Measurements from ENCODE around the gene SS18. TPM values are rescaled to one million over a fixed set of nuclear protein-coding genes. Genes with fewer than 3 reads are reported as not detected.
A peak's percentile ranks its signal among the peaks of the same experiment; 100 is the strongest.

The SS18 gene
- total RNA-seq, 1 experiment from 2014 or later, result 98.7 TPM

- no peak for TF ChIP-seq EZH2phosphoT487 (IDR thresholded peaks at IDR 0.05; ENCODE audit: borderline replicate concordance, low read length)
- no peak for TF ChIP-seq EZH2 (IDR thresholded peaks at IDR 0.05; ENCODE audit: low read length, unreplicated experiment)
- TF ChIP-seq CTCF (conservative IDR thresholded peaks at IDR 0.05; ENCODE audit: low read depth, low read length), result no peak
- Histone ChIP-seq H3K4me1 (ENCODE audit: insufficient read depth, low read length) (peaks cover 20% of the 10 kb centered on the region), H3F3A (ENCODE audit: low read length, unreplicated experiment) (no peaks in the 10 kb centered on the region), H3K36me3 (ENCODE audit: low read depth, low read length) (peaks cover 26% of the 10 kb centered on the region), H3K27me3 (ENCODE audit: low read length) (no peaks in the 10 kb centered on the region), H3K27ac (ENCODE audit: low read length) (peak overlapping the region; percentile 73), H2AFZ (ENCODE audit: low read length) (peak overlapping the region; percentile 90), H3K9ac (ENCODE audit: low read length) (peak overlapping the region; percentile 89), H3K9me2 (replicated peaks; ENCODE audit: low read length) (no peaks in the 10 kb centered on the region), H3K79me2 (ENCODE audit: low read length) (peaks cover 58% of the 10 kb centered on the region), H3K9me3 (ENCODE audit: low read length) (no peaks in the 10 kb centered on the region), H4K20me1 (ENCODE audit: low read length) (peaks cover 23% of the 10 kb centered on the region), H3K4me3 (ENCODE audit: low read length) (peak overlapping the region; percentile 99), H3K4me2 (ENCODE audit: low read length) (peak overlapping the region; percentile 89)
- DNase-seq (peak; percentile 20), ATAC-seq (peak; percentile 2)
- intact Hi-C loops (cut with micrococcal nuclease), result loop anchor here (2.0 kb wide), 3 partner anchors 17 to 459 kb away; partner anchors contain the start of genes KCTD1 and TAF4B
- TSS peak; percentile 23 for BruUV-seq (replicated peaks)
- ChIA-PET POLR2A (ENCODE audit: unreplicated experiment) (no interaction called here), CTCF (no interaction called here)
Measured at GRCh38 chr18:26089293-26090129, 902 bp downstream of the SS18 start.

GRCh38 chr18:26088487-26088886 lies 1.9 kb downstream of the SS18 start:
- no peak for ATAC-seq
- peaks cover 23% of the 10 kb centered on the region for H4K20me1 ChIP-seq (ENCODE audit: low read length)
- no peak overlapping the region for H3K27ac ChIP-seq (ENCODE audit: low read length)
- H3K9ac ChIP-seq (ENCODE audit: low read length), result peak overlapping the region; percentile 89; the same call in 1 of the 2 replicates
- H3K79me2 ChIP-seq (ENCODE audit: low read length), result peaks cover 67% of the 10 kb centered on the region
- H3K4me3 ChIP-seq (ENCODE audit: low read length), result peak overlapping the region; percentile 99
- peaks cover 20% of the 10 kb centered on the region for H3K4me1 ChIP-seq (ENCODE audit: insufficient read depth, low read length)
- no peaks in the 10 kb centered on the region for H3K9me2 ChIP-seq (replicated peaks; ENCODE audit: low read length)
- H3K4me2 ChIP-seq (ENCODE audit: low read length), result peak overlapping the region; percentile 89
- H3K36me3 ChIP-seq (ENCODE audit: low read depth, low read length), result peaks cover 33% of the 10 kb centered on the region
- ChIA-PET POLR2A (ENCODE audit: unreplicated experiment) (no interaction called here), CTCF (no interaction called here)
- peak; percentile 23 for DNase-seq
- intact Hi-C loops (cut with micrococcal nuclease), result loop anchor here (2.0 kb wide), 2 partner anchors 16 to 138 kb away; partner anchors contain the start of gene TAF4B
- BruUV-seq (replicated peaks), result no TSS peak
- no peak for TF ChIP-seq EZH2 (IDR thresholded peaks at IDR 0.05; ENCODE audit: low read length, unreplicated experiment)
- TF ChIP-seq EZH2phosphoT487 (IDR thresholded peaks at IDR 0.05; ENCODE audit: borderline replicate concordance, low read length), result no peak
- TF ChIP-seq CTCF (conservative IDR thresholded peaks at IDR 0.05; ENCODE audit: low read depth, low read length), result no peak
- H3K9me3 ChIP-seq (ENCODE audit: low read length), result no peaks in the 10 kb centered on the region
- no peaks in the 10 kb centered on the region for H3K27me3 ChIP-seq (ENCODE audit: low read length)
- H2AFZ ChIP-seq (ENCODE audit: low read length), result no peak overlapping the region
- no peaks in the 10 kb centered on the region for H3F3A ChIP-seq (ENCODE audit: low read length, unreplicated experiment)

- ATAC-seq (no peak), DNase-seq (no peak)
- ChIA-PET CTCF (no interaction called here), POLR2A (ENCODE audit: unreplicated experiment) (no interaction called here)
- intact Hi-C loops (cut with micrococcal nuclease), result no loop called here
- TF ChIP-seq CTCF (conservative IDR thresholded peaks at IDR 0.05; ENCODE audit: low read depth, low read length) (no peak), EZH2 (IDR thresholded peaks at IDR 0.05; ENCODE audit: low read length, unreplicated experiment) (no peak), EZH2phosphoT487 (IDR thresholded peaks at IDR 0.05; ENCODE audit: borderline replicate concordance, low read length) (no peak)
- H3K9me3 ChIP-seq (ENCODE audit: low read length), result no peaks in the 10 kb centered on the region
- H4K20me1 ChIP-seq (ENCODE audit: low read length), result peaks cover 27% of the 10 kb centered on the region
- no TSS peak for BruUV-seq (replicated peaks)
- H3K27me3 ChIP-seq (ENCODE audit: low read length), result no peaks in the 10 kb centered on the region
- H3F3A ChIP-seq (ENCODE audit: low read length, unreplicated experiment), result no peaks in the 10 kb centered on the region
- H3K4me3 ChIP-seq (ENCODE audit: low read length), result no peak overlapping the region
- peaks cover 78% of the 10 kb centered on the region for H3K79me2 ChIP-seq (ENCODE audit: low read length)
- H3K4me2 ChIP-seq (ENCODE audit: low read length), result peak overlapping the region; percentile 89; the same call in 1 of the 2 replicates
- H3K36me3 ChIP-seq (ENCODE audit: low read depth, low read length), result peaks cover 41% of the 10 kb centered on the region
- no peak overlapping the region for H3K27ac ChIP-seq (ENCODE audit: low read length)
- no peak overlapping the region for H3K9ac ChIP-seq (ENCODE audit: low read length)
- peaks cover 20% of the 10 kb centered on the region for H3K4me1 ChIP-seq (ENCODE audit: insufficient read depth, low read length)
- H2AFZ ChIP-seq (ENCODE audit: low read length), result no peak overlapping the region
- no peaks in the 10 kb centered on the region for H3K9me2 ChIP-seq (replicated peaks; ENCODE audit: low read length)
Measured at GRCh38 chr18:26086959-26087358, 3.5 kb downstream of the SS18 start.
